ENCODE results near the gene ZSCAN2. TPM values are rescaled to one million over a fixed set of nuclear protein-coding genes. Genes with fewer than 3 reads are reported as not detected.

Gene ZSCAN2
- total and polyA plus RNA-seq, 5 donors from 2014 or later = 4.8 to 12.4 (median 7.9) TPM

Other genes starting within 250 kb of the ZSCAN2 start
- 19.6 TPM for gene WDR73, start 53.3 kb downstream of the ZSCAN2 start, total RNA-seq
- 10 to 100 TPM; 12.9 to 19.2 (median 16.1) TPM for gene WDR73, start 53.3 kb downstream of the ZSCAN2 start, polyA plus RNA-seq
- gene NMB, start 57.2 kb downstream of the ZSCAN2 start, total RNA-seq = 2.2 TPM
- 1 to 10 TPM; 5.5 to 7.1 (median 6.7) TPM for gene NMB, start 57.2 kb downstream of the ZSCAN2 start, polyA plus RNA-seq
- gene SEC11A, start 115.1 kb downstream of the ZSCAN2 start, total RNA-seq = 72.9 TPM
- 100 to 1,000 TPM; 152 to 186 (median 163) TPM for gene SEC11A, start 115.1 kb downstream of the ZSCAN2 start, polyA plus RNA-seq
- gene ZNF592, start 147.6 kb downstream of the ZSCAN2 start, total RNA-seq = 39.8 TPM
- gene ZNF592, start 147.6 kb downstream of the ZSCAN2 start, polyA plus RNA-seq = 1 to 10 TPM; 3.8 to 4.3 (median 4.2) TPM
- gene ALPK3, start 216.3 kb downstream of the ZSCAN2 start, total RNA-seq = 0.22 TPM
- not detected for gene ALPK3, start 216.3 kb downstream of the ZSCAN2 start, polyA plus RNA-seq

All from CD4-positive, CD25-positive, alpha-beta regulatory T cell (primary cell).